Natural killer cell (primary cell): Measurements from ENCODE around the gene CDKN2B-AS1. TPM values are rescaled to one million over a fixed set of nuclear protein-coding genes. Genes with fewer than 3 reads are reported as not detected.

ENCODE experiments used
- ATAC-seq, 3 donors: fragments of 150-1000 bp in 2 of 3; fragments of 200-7000 bp in 1 of 3; cut with Tn5 transposase; 1 replicate in 1 of 3; 2 replicates in 2 of 3; pipeline ENCODE4 v1.10.0; 2021; ENCODE audit warnings: mild to moderate bottlenecking in 2 of 3, moderate library complexity in 2 of 3
- DNase-seq, 2 donors: peaks; one replicate each; pipeline versions ENCODE4 v3.0.0 to v3.0.0-alpha.2; 2013 to 2021; ENCODE audit warnings: mixed read lengths in 1 of 2
- H3K27ac ChIP-seq: one replicate; pipeline ENCODE4 v1.5.1; 2013; ENCODE audit warnings: mild to moderate bottlenecking, low read length
- H3K27me3 ChIP-seq: one replicate; pipeline ENCODE4 v1.6.1; 2013; ENCODE audit warnings: low read length; ENCODE audit not compliant: control insufficient read depth, insufficient read depth
- H3K36me3 ChIP-seq: one replicate; pipeline ENCODE4 v1.6.1; 2013; ENCODE audit warnings: low read length; ENCODE audit not compliant: control insufficient read depth, insufficient read depth
- H3K4me1 ChIP-seq: one replicate; pipeline ENCODE4 v1.6.1; 2013; ENCODE audit warnings: low read length; ENCODE audit not compliant: control insufficient read depth, insufficient read depth
- H3K4me3 ChIP-seq: one replicate; pipeline ENCODE4 v1.5.1; 2013; ENCODE audit warnings: low read length
- H3K9me3 ChIP-seq: one replicate; pipeline ENCODE4 v1.6.1; 2013; ENCODE audit warnings: low read length; ENCODE audit not compliant: control insufficient read depth, insufficient read depth
- H3K27ac Mint-ChIP-seq, 2 donors: one replicate each; pipeline ENCODE4 v1.8.0; 2022; ENCODE audit warnings: mild to moderate bottlenecking in 2 of 2, mixed read lengths in 2 of 2, moderate library complexity in 1 of 2
- H3K27me3 Mint-ChIP-seq, 2 donors: one replicate each; pipeline ENCODE4 v1.8.0; 2022; ENCODE audit warnings: low read depth in 2 of 2, mixed read lengths in 2 of 2
- H3K36me3 Mint-ChIP-seq: one replicate; pipeline ENCODE4 v1.8.0; 2022; ENCODE audit warnings: mixed read lengths
- H3K4me1 Mint-ChIP-seq, 2 donors: one replicate each; pipeline ENCODE4 v1.8.0; 2022; ENCODE audit warnings: mixed read lengths in 2 of 2
- H3K4me3 Mint-ChIP-seq: one replicate; pipeline ENCODE4 v1.8.0; 2022; ENCODE audit warnings: mild to moderate bottlenecking, moderate library complexity, mixed read lengths
- H3K9me3 Mint-ChIP-seq, 2 donors: one replicate each; pipeline ENCODE4 v1.8.0; 2022; ENCODE audit warnings: mixed read lengths in 2 of 2
- WGBS: methylation state at CpG from one replicate; pipeline ENCODE4 v1.1.7; 2013; ENCODE audit warnings: missing lambda C conversion rate; ENCODE audit not compliant: insufficient coverage; 5-methylcytosine and 5-hydroxymethylcytosine counted together
- intact Hi-C: fragments of 100-400 bp; cut with micrococcal nuclease; formaldehyde crosslinking; loops from one replicate; pipeline ENCODE4 v1.14.2; 2022
- total RNA-seq, 4 donors: library from RNA; stranded (reverse); fragments of 120-200 nt in 1 of 4; gene quantifications; one replicate each; pipeline versions ENCODE4 v1.2.3 to v1.2.4, GENCODE V29; 2013 to 2022
- TF ChIP-seq, protein P1 (sequence below): fragments of 200-600 bp; IDR thresholded peaks from one replicate; pipeline ENCODE4 v1.8.0; 2022; ENCODE audit warnings: antibody characterized with exemption

The CDKN2B-AS1 gene
- total RNA-seq, 3 donors from 2014 or later (not counting 1 experiment from before 2014, with no cell fraction given) = 2.6 to 4.3 (median 3.1) TPM

DNA sequence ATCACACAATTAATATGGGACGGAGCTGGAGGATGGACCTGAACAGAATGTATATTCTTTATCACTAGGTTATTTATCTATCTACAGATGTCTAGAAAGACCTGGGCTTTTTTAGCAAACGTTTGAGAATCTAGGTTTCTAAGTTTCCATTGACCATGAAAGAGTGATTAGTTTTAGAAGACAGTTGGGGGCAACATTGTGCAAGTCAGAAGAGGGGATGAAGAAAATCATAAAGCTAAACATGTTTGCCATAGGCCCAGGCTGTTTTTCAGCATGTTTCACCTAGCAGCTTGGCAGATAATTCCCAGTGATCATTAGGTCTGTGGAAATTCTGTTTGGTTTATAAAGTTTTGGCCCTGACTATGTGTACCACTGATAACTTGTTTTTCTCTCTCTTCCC, 58.6 kb downstream of the CDKN2B-AS1 start:
- H3K36me3 Mint-ChIP-seq = no peaks in the 10 kb centered on the region
- 23% methylated on average over 1 of the region's 2 CpGs for WGBS
- DNase-seq = no peak
- H3K9me3 Mint-ChIP-seq = no peaks in the 10 kb centered on the region
- ATAC-seq = no peak
- intact Hi-C loops = no loop called here
- peaks cover 5% of the 10 kb centered on the region for H3K4me1 ChIP-seq
- H3K4me3 ChIP-seq = no peak overlapping the region
- H3K27ac Mint-ChIP-seq = peak overlapping the region in 1 of 2 donors; percentile 43
- no peaks in the 10 kb centered on the region for H3K36me3 ChIP-seq
- TF ChIP-seq, protein P1, sequence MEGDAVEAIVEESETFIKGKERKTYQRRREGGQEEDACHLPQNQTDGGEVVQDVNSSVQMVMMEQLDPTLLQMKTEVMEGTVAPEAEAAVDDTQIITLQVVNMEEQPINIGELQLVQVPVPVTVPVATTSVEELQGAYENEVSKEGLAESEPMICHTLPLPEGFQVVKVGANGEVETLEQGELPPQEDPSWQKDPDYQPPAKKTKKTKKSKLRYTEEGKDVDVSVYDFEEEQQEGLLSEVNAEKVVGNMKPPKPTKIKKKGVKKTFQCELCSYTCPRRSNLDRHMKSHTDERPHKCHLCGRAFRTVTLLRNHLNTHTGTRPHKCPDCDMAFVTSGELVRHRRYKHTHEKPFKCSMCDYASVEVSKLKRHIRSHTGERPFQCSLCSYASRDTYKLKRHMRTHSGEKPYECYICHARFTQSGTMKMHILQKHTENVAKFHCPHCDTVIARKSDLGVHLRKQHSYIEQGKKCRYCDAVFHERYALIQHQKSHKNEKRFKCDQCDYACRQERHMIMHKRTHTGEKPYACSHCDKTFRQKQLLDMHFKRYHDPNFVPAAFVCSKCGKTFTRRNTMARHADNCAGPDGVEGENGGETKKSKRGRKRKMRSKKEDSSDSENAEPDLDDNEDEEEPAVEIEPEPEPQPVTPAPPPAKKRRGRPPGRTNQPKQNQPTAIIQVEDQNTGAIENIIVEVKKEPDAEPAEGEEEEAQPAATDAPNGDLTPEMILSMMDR = no peak
- no peaks in the 10 kb centered on the region for H3K27me3 ChIP-seq
- H3K4me3 Mint-ChIP-seq = no peak overlapping the region
- H3K4me1 Mint-ChIP-seq = peaks cover 11 to 17% of the 10 kb centered on the region in 2 donors
- no peaks in the 10 kb centered on the region for H3K9me3 ChIP-seq
- no peaks in the 10 kb centered on the region for H3K27me3 Mint-ChIP-seq
- no peak overlapping the region for H3K27ac ChIP-seq

DNA sequence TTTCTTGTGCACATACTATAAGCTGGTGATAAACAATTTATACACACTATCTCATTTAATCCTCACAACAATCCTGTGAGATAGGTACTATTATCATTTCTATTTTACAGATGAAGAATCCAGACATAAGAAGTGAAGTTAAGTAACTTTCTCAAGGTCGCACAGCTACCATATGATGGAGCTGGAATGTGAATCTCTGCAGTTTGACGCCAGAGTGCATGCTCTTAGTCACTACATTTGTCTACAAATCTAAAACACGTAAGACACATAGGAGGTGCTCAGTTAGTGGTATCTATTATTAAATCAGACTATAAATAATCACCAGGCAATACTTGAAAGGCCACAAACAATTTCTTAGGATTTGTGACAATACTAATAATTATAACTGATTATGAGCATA, 59.5 kb downstream of the CDKN2B-AS1 start:
- no peaks in the 10 kb centered on the region for H3K27me3 Mint-ChIP-seq
- intact Hi-C loops = no loop called here
- H3K4me3 ChIP-seq = no peak overlapping the region

DNA sequence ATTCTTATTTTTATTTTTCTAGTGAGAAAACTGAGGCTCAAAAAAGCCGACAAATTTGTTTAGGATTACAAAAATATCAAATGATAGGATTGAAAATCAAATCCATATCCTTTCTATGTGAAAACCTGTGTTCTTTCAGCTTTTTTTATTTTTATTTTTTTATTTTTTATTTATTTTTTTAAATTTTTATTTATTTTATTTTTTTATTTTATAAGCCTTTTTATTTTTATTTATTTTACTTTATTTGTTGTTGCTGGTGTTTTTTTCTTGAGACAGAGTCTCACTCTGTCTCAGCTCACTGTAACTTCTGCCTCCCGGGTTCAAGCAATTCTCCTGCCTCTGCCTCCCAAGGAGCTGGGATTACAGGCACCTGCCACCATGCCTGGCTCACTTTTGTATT, 59.9 kb downstream of the CDKN2B-AS1 start:
- TF ChIP-seq, protein P1 = no peak

More for the DNA sequence above, 59.5 kb downstream of the CDKN2B-AS1 start:
- Histone ChIP-seq H3K27me3 (no peaks in the 10 kb centered on the region), H3K4me1 (peaks cover 5% of the 10 kb centered on the region), H3K36me3 (no peaks in the 10 kb centered on the region), H3K27ac (no peak overlapping the region), H3K9me3 (no peaks in the 10 kb centered on the region)
- 100% methylated on average over 2 of the region's 3 CpGs for WGBS
- ATAC-seq (no peak), DNase-seq (no peak)
- Mint-ChIP-seq H3K9me3 (no peaks in the 10 kb centered on the region), H3K27ac (no peak overlapping the region), H3K36me3 (no peaks in the 10 kb centered on the region), H3K4me3 (no peak overlapping the region), H3K4me1 (peaks cover 11 to 17% of the 10 kb centered on the region in 2 donors)
- TF ChIP-seq, protein P1 = no peak

DNA sequence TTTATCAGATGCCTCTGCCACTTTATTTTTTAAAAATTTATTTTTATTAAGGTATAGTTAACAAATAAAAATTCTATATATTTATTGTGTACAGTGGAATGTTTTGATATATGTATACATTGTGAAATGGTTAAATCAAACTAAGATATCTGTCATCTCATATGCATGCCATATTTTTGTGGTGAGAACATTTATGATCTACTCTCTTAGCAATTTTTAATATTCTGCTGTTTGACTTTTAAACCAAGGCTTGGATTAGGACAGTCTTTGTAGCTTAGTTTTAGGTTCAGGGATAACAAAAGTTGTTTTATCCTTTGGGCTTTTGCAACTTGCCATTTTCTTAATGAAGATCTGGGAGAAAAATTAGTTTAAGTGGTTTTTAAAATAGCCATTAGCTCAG, 60.5 kb downstream of the CDKN2B-AS1 start:
- intact Hi-C loops = no loop called here
- Histone ChIP-seq H3K36me3 (no peaks in the 10 kb centered on the region), H3K9me3 (no peaks in the 10 kb centered on the region), H3K4me3 (no peak overlapping the region), H3K4me1 (peaks cover 5% of the 10 kb centered on the region), H3K27ac (no peak overlapping the region), H3K27me3 (no peaks in the 10 kb centered on the region)
- TF ChIP-seq, protein P1 = no peak
- Mint-ChIP-seq H3K27me3 (no peaks in the 10 kb centered on the region), H3K36me3 (no peaks in the 10 kb centered on the region), H3K27ac (no peak overlapping the region), H3K9me3 (no peaks in the 10 kb centered on the region), H3K4me3 (no peak overlapping the region), H3K4me1 (peaks cover 11 to 17% of the 10 kb centered on the region in 2 donors)
- ATAC-seq = no peak
- DNase-seq = no peak

More for the DNA sequence above, 59.9 kb downstream of the CDKN2B-AS1 start:
- Histone ChIP-seq H3K4me3 (no peak overlapping the region), H3K4me1 (peaks cover 5% of the 10 kb centered on the region), H3K27me3 (no peaks in the 10 kb centered on the region), H3K27ac (no peak overlapping the region), H3K9me3 (no peaks in the 10 kb centered on the region), H3K36me3 (no peaks in the 10 kb centered on the region)
- DNase-seq = no peak
- WGBS = 100% methylated on average over 1 of the region's 2 CpGs
- Mint-ChIP-seq H3K36me3 (no peaks in the 10 kb centered on the region), H3K4me3 (no peak overlapping the region), H3K4me1 (peaks cover 11 to 17% of the 10 kb centered on the region in 2 donors), H3K27ac (no peak overlapping the region), H3K9me3 (no peaks in the 10 kb centered on the region), H3K27me3 (no peaks in the 10 kb centered on the region)
- intact Hi-C loops = no loop called here
- ATAC-seq = no peak
